Inflammatory macrophage treated with lipopolysaccharide for 1 hour (primary cell): ENCODE results near the gene C7orf57.

ENCODE experiments used
- DNase-seq, 2 donors: peaks; one replicate each; pipeline ENCODE4 v3.0.0-alpha.2; 2020 to 2022

Gene C7orf57

GRCh38 chr7:48087349-48087748 lies 52.0 kb downstream of the C7orf57 start:
- peak; percentile 86 to 97 for DNase-seq

DNA sequence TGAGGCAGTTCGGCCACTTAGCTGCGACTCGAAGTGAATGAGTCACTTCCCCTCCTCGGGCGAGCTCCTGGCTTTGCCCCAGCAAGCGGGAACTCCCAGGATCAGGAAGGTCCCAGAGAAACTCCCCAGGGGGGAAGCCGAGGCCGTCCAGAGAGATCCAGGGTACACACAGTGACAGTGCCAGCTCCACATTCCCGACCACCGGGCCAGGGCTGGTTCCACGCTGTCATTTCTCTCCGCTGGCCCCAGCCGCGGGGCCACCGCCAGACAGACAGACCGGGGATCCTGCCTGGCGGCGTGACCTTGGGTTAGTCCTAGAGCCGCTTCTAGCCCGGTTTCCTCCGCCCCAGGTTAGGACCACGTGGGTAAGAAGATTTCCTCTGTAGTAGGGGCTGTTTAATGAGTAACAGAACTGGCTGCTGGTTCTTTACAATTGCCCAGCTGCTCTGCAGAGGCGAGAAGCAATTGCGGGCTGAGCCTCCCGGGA lies 53.3 kb downstream of the C7orf57 start:
- peak; percentile 88 to 96 for DNase-seq

- DNase-seq: peak; percentile 92 to 99
Observed at GRCh38 chr7:48089046-48090003, 54.0 kb downstream of the C7orf57 start, which contains the start of gene UPP1. Gene UPP1, plus strand, starts transcription at chr7:48089265. Its CDS starts 5,519 bp downstream, at chr7:48094784.

GRCh38 chr7:48090095-48090805 lies 54.9 kb downstream of the C7orf57 start:
- peak; percentile 55 to 65 for DNase-seq

- no peak for DNase-seq
Observed at GRCh38 chr7:48091506-48092433, 56.4 kb downstream of the C7orf57 start.

DNA sequence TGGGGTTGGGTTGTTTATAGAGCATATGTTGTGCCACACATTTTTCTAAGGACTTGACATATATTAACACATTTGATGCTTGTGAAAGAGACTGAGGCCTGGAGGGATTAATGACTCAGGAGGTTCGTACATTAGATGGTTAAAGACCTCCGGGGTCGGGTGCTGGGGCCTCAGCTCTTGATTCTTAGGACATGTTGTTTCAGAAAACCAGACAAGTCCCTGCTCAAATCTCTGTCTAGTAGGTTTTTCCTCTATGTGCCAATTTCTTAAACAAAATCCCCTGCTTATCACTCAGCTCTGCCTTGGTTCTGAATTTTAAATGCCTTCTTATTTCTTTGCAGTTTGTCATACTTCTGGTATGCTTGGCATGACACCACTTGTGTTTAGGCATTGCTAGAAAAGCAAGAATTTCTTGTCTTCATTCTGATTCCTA lies 59.5 kb downstream of the C7orf57 start:
- DNase-seq: no peak

GRCh38 chr7:48096273-48096672 lies 60.9 kb downstream of the C7orf57 start:
- peak; percentile 42 to 52 for DNase-seq

DNA sequence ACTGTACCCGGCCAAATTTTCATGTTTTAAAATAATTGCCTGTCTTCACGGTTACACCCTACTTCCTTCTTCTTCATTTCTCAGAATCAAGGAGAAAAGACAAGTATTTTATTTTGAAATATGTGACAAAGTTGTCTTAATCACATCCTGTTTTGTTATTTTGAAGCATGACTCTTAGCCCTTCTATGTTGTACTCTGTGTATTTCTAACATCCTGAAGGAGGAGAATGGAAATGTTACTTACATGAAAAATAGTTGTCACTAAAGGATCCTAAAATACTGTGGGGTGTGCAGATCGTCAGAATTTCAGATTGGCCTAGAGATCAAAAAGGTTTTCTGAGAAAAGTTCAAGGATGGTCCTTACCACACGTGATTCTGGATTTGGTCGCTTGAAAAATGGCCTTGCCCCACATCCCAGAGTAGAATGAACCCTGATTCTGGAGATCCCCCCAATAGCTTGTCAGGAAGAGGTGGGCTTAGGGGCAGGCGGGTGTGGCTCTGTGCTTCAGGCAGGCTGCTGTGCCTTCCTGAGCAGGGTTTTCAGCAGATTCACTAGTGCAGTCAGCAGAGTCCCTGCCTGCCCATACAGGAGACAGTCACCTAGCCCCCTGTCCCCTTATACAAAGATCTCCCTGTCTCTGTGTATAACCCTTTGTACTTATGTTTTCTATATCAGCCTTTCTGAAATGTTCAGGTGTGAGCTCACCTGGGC lies 62.3 kb downstream of the C7orf57 start:
- DNase-seq: peak; percentile 63 to 70

GRCh38 chr7:48098846-48099245 lies 63.5 kb downstream of the C7orf57 start:
- DNase-seq: no peak

DNA sequence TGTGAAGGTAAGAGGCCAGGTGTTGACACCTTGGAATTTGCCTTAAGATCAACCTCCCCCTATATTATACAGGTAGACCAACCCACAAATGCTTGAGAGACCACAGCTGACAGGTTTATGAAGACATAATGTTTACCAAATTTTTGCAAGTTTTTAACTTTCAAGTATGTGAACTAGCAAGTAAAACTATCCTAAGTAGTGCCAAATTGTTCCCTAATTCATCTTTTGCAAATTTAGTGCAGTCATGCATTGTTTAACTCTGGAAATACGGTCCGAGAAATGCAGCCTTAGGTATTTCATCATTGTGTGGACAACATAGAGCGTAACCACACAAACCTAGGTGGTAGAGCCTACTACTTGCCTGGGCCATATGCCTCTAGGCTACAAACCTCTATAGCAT lies 64.4 kb downstream of the C7orf57 start:
- DNase-seq: no peak

- no peak for DNase-seq
Observed at GRCh38 chr7:48101352-48101751, 66.0 kb downstream of the C7orf57 start.

- DNase-seq: no peak
Observed at GRCh38 chr7:48101968-48102367, 66.6 kb downstream of the C7orf57 start.

DNA sequence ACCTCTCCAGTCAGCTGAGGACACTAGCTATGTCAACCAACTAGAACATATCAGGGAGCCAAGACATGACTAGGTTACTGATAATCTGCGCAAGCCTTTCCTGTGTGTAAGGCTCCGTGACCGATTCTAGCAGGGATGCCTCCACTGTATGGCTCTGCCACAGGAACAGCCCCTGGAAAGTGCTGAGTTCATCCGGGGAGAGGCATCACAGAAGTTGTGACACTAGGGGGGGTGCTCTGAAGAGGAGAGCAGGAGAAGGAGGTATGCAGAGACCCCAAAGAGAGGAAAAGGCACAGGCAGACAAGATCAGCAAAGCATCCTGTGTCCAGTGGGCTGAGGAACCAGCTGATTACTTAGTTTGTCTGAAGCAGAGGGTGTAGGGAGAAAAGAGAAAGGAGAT lies 67.2 kb downstream of the C7orf57 start:
- DNase-seq: no peak

GRCh38 chr7:48105045-48105444 lies 69.7 kb downstream of the C7orf57 start:
- DNase-seq: no peak

DNA sequence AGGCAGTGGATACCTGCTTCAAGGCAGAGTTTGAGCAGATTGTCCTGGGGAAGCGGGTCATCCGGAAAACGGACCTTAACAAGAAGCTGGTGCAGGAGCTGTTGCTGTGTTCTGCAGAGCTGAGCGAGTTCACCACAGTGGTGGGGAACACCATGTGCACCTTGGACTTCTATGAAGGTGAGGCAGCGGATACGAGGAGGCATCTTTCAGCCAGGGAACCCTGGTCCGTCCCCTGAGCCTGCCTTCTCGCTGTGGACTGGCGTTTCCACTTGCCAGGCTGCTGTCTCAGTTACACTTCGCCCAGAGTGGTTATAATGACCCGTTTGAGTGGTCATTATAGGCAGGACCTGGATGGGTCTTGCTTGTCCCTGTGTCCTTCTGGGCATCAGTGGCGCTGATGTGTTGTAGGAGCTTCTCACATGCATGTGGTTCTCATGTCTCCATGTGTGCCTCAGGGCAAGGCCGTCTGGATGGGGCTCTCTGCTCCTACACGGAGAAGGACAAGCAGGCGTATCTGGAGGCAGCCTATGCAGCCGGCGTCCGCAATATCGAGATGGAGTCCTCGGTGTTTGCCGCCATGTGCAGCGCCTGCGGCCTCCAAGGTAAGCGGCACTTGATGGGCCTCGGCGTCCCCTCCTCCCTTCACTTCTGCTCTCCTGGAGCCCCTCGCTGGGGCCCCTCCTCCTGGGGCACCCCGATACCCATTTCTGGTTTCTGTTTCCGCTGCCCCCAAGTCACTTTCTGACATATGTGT lies 71.7 kb downstream of the C7orf57 start:
- DNase-seq: no peak

GRCh38 chr7:48107926-48108472 lies 72.7 kb downstream of the C7orf57 start:
- DNase-seq: no peak

DNA sequence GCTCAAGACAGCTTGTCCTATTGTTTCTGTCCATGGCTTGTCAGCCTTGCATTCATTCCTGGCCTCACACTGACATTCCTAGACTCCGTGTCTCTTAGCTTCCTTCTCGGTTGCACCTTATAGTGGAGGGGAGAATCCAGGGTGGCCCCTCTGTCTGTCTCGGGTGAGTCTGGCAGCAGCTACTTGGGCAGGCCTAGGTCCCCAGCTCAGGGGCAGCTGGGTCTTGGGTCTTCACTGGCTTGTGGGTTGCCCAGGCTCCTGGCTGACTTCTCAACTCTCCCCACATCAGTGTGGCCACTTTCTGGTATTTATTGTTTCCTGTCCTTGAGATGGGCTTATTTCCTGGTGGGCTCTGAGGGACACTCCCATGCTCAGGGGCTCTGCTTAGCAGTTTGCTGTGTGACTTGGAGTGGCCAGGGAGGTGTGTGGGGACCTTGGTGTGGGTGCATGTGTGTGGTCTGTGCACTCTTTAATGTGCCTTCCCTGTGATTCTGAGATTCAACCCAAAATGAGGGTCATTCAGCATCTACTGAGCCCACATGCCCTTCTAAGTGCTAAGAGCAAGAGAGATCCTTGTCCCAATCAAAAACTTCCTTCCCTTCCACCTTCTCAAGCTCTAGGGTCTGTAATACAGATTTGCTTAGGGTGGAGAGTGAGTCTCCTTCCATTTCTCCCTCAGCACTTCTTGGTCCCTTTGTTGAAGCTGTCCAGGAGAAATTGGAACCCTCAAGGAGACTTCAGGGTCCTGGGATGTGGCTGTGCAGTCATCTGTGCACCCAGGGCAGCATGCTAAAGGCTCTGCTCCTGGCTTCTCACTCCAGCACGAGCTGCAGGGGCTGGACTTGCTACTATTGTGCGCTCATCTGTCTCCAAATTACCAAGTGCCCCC lies 73.9 kb downstream of the C7orf57 start:
- no peak for DNase-seq

- peak in 1 of 2 donors; percentile 80 for DNase-seq
Observed at GRCh38 chr7:48109848-48110663, 74.7 kb downstream of the C7orf57 start.

- no peak for DNase-seq
Observed at GRCh38 chr7:48110868-48111267, 75.5 kb downstream of the C7orf57 start.
